Vagina (tissue), 2 donors: ENCODE data around the gene MYO18A.

Experiments used
- POLR2A ChIP-seq, 2 donors: fragments of 450-650 bp; IDR thresholded peaks; one replicate each; pipeline ENCODE4 v1.6.1; 2017; ENCODE audit warnings: antibody characterized with exemption in 2 of 2, mild to moderate bottlenecking in 2 of 2, moderate library complexity in 2 of 2
- POLR2AphosphoS5 ChIP-seq, 2 donors: sonication (generic); formaldehyde crosslinking; IDR thresholded peaks; one replicate each; pipeline ENCODE4 v1.9.0; 2017; ENCODE audit warnings: antibody characterized with exemption in 2 of 2, mild to moderate bottlenecking in 2 of 2, low read depth in 1 of 2; ENCODE audit not compliant: insufficient read depth in 1 of 2
- TF ChIP-seq, protein P1 (sequence below), 3 experiments: fragments of 450-650 bp in 2 of 3; fragments of 200-600 bp in 1 of 3; sonication (generic) in 1 of 3; IDR thresholded peaks; one replicate each; pipeline ENCODE4 v1.5.1; 2017 to 2019; ENCODE audit warnings: antibody characterized with exemption in 3 of 3, mild to moderate bottlenecking in 2 of 3, moderate library complexity in 2 of 3

GRCh38 chr17:29051731-29052130 is 128.5 kb downstream of the MYO18A start:
- TF ChIP-seq, protein P1, sequence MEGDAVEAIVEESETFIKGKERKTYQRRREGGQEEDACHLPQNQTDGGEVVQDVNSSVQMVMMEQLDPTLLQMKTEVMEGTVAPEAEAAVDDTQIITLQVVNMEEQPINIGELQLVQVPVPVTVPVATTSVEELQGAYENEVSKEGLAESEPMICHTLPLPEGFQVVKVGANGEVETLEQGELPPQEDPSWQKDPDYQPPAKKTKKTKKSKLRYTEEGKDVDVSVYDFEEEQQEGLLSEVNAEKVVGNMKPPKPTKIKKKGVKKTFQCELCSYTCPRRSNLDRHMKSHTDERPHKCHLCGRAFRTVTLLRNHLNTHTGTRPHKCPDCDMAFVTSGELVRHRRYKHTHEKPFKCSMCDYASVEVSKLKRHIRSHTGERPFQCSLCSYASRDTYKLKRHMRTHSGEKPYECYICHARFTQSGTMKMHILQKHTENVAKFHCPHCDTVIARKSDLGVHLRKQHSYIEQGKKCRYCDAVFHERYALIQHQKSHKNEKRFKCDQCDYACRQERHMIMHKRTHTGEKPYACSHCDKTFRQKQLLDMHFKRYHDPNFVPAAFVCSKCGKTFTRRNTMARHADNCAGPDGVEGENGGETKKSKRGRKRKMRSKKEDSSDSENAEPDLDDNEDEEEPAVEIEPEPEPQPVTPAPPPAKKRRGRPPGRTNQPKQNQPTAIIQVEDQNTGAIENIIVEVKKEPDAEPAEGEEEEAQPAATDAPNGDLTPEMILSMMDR (IDR thresholded peaks at IDR 0.05): no peak
- TF ChIP-seq POLR2AphosphoS5 (IDR thresholded peaks at IDR 0.05; ENCODE audit: insufficient read depth in 1 of 2, low read depth in 1 of 2): no peak
- no peak for TF ChIP-seq POLR2A (IDR thresholded peaks at IDR 0.05)
